HepG2 (cell line): ENCODE results near the gene SSBP2. TPM values are rescaled to one million over a fixed set of nuclear protein-coding genes. Genes with fewer than 3 reads are reported as not detected.

Experiments used
- CBX5 ChIP-seq: sonication (generic); formaldehyde crosslinking; IDR thresholded peaks from 2 replicates; pipeline ENCODE4 v1.4.0; 2020; ENCODE audit warnings: missing genetic modification reagents, borderline replicate concordance
- IKZF1 ChIP-seq: fragments of 450-650 bp; IDR thresholded peaks from 2 replicates; pipeline ENCODE4 v1.7.1; 2016
- MLLT10 ChIP-seq: sonication (generic); formaldehyde crosslinking; IDR thresholded peaks from 2 replicates; pipeline ENCODE4 v1.4.0; 2020; ENCODE audit warnings: missing genetic modification reagents
- RBM22 ChIP-seq: fragments of 200-400 bp; formaldehyde crosslinking; optimal IDR thresholded peaks from 2 replicates; pipeline ENCODE3; 2017; ENCODE audit warnings: mild to moderate bottlenecking, low read length, moderate library complexity
- ZFP1 ChIP-seq: IDR thresholded peaks from 2 replicates; pipeline ENCODE4 v1.6.1; 2016
- ZFP36L2 ChIP-seq: sonication (generic); formaldehyde crosslinking; IDR thresholded peaks from 2 replicates; pipeline ENCODE4 v1.4.0; 2020; ENCODE audit warnings: missing genetic modification reagents
- ZFP90 ChIP-seq: sonication (generic); formaldehyde crosslinking; IDR thresholded peaks from 2 replicates; pipeline ENCODE4 v1.8.0; 2022; ENCODE audit warnings: missing genetic modification reagents, mild to moderate bottlenecking, inconsistent platforms, borderline replicate concordance
- ZNF546 ChIP-seq: sonication (generic); formaldehyde crosslinking; conservative IDR thresholded peaks from 2 replicates; pipeline ENCODE4 v1.8.1; 2023; ENCODE audit warnings: mild to moderate bottlenecking, missing genetic modification reagents
- ZNF652 ChIP-seq: IDR thresholded peaks from 2 replicates; pipeline ENCODE4 v1.6.1; 2016; ENCODE audit warnings: low read depth, borderline replicate concordance
- ZNF670 ChIP-seq: sonication (generic); formaldehyde crosslinking; IDR thresholded peaks from 2 replicates; pipeline ENCODE4 v1.8.0; 2022; ENCODE audit warnings: mild to moderate bottlenecking, missing genetic modification reagents, borderline replicate concordance
- ZNF768 ChIP-seq: sonication (generic); formaldehyde crosslinking; IDR thresholded peaks from 2 replicates; pipeline ENCODE4 v1.4.0; 2020; ENCODE audit warnings: missing genetic modification reagents
- polyA plus RNA-seq, 8 experiments: library from polyadenylated mRNA; depleted of rRNA in 3 of 8; stranded (reverse) in 7 of 8; unstranded in 1 of 8; fragments of >200 nt; fragmentation: Illumina TruSeq in 4 of 8; extraction: Trizol in 4 of 8; gene quantifications; 2 replicates each; pipeline versions ENCODE4 v1.2.1 to v1.2.3, GENCODE V29; 2011 to 2016; ENCODE audit warnings: low read depth in 4 of 8, missing spikeins in 1 of 8, mixed read lengths in 1 of 8; ENCODE audit not compliant: insufficient read depth in 1 of 8
- total RNA-seq, 5 experiments: library from RNA; depleted of rRNA; stranded (reverse); fragments of >200 nt; fragmentation: Illumina TruSeq; extraction: Trizol; gene quantifications; 2 replicates each; pipeline ENCODE4 v1.2.3, GENCODE V29; 2016; ENCODE audit warnings: low read depth in 1 of 5
- TF ChIP-seq, protein P1 (sequence below): sonication (generic); formaldehyde crosslinking; conservative IDR thresholded peaks from 2 replicates; pipeline ENCODE4 v1.4.0; 2020; ENCODE audit warnings: missing genetic modification reagents
- TF ChIP-seq, protein P2 (sequence below): sonication (generic); formaldehyde crosslinking; IDR thresholded peaks from 2 replicates; pipeline ENCODE4 v1.5.1; 2020; ENCODE audit warnings: mild to moderate bottlenecking, moderate library complexity, missing genetic modification reagents
- TF ChIP-seq, protein P3 (sequence below): sonication (generic); formaldehyde crosslinking; IDR thresholded peaks from 2 replicates; pipeline ENCODE4 v1.8.0; 2022; ENCODE audit warnings: low read depth, missing genetic modification reagents
- TF ChIP-seq, protein P4 (sequence below): sonication (generic); formaldehyde crosslinking; IDR thresholded peaks from 2 replicates; pipeline ENCODE4 v1.5.1; 2020; ENCODE audit warnings: mild to moderate bottlenecking, missing genetic modification reagents, borderline replicate concordance
- TF ChIP-seq, protein P5 (sequence below): IDR thresholded peaks from 2 replicates; pipeline ENCODE4 v1.6.1; 2018; ENCODE audit warnings: missing genetic modification reagents, mild to moderate bottlenecking, missing compliant biosample characterization
- TF ChIP-seq, protein P6 (sequence below): sonication (generic); formaldehyde crosslinking; IDR thresholded peaks from 2 replicates; pipeline ENCODE4 v1.5.0; 2020; ENCODE audit warnings: mild to moderate bottlenecking, missing genetic modification reagents
- TF ChIP-seq, protein P7 (sequence below): sonication (generic); formaldehyde crosslinking; IDR thresholded peaks from 2 replicates; pipeline ENCODE4 v1.4.0; 2020; ENCODE audit warnings: mild to moderate bottlenecking, missing genetic modification reagents

Gene SSBP2
- total and polyA plus RNA-seq, 2 of the 13 experiments (the other 11 are each of a cell fraction or from before 2014, with no cell fraction given), result 0.16 TPM; not detected in 1

DNA sequence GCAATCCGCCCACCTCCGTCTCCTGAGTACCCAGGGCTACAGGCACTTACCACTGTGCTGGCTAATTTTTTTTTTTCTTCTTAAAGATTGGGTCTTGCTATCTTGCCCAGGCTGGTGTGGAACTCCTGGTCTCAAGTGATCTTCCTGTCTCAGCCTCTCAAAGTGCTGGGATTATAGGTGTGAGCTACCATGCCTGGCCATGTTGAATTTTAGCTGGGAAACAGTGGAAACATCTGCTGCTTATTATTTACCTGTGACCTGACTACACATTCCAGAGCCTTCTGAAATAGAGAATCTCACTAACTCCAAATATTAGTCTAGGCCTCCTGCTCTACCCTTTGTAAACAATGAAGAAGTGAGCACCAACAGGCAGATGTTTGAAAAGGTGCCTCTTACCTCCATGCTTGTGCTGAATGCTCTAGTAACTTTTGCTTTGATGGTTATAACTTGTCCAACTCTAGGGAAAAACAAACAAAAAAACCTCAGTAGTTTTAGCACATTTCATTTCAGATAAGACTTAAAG lies 379.5 kb downstream of the SSBP2 start (continued):
- TF ChIP-seq, protein P1, sequence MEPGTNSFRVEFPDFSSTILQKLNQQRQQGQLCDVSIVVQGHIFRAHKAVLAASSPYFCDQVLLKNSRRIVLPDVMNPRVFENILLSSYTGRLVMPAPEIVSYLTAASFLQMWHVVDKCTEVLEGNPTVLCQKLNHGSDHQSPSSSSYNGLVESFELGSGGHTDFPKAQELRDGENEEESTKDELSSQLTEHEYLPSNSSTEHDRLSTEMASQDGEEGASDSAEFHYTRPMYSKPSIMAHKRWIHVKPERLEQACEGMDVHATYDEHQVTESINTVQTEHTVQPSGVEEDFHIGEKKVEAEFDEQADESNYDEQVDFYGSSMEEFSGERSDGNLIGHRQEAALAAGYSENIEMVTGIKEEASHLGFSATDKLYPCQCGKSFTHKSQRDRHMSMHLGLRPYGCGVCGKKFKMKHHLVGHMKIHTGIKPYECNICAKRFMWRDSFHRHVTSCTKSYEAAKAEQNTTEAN (CRISPR knock-in tag), result no peak
- TF ChIP-seq IKZF1, result no peak
- no peak for TF ChIP-seq CBX5 (CRISPR knock-in tag)
- TF ChIP-seq, protein P2, sequence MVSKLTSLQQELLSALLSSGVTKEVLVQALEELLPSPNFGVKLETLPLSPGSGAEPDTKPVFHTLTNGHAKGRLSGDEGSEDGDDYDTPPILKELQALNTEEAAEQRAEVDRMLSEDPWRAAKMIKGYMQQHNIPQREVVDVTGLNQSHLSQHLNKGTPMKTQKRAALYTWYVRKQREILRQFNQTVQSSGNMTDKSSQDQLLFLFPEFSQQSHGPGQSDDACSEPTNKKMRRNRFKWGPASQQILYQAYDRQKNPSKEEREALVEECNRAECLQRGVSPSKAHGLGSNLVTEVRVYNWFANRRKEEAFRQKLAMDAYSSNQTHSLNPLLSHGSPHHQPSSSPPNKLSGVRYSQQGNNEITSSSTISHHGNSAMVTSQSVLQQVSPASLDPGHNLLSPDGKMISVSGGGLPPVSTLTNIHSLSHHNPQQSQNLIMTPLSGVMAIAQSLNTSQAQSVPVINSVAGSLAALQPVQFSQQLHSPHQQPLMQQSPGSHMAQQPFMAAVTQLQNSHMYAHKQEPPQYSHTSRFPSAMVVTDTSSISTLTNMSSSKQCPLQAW (CRISPR knock-in tag), result peak; percentile 86
- no peak for TF ChIP-seq ZNF546 (CRISPR knock-in tag)
- TF ChIP-seq ZNF670 (CRISPR knock-in tag), result no peak
- TF ChIP-seq, protein P3, sequence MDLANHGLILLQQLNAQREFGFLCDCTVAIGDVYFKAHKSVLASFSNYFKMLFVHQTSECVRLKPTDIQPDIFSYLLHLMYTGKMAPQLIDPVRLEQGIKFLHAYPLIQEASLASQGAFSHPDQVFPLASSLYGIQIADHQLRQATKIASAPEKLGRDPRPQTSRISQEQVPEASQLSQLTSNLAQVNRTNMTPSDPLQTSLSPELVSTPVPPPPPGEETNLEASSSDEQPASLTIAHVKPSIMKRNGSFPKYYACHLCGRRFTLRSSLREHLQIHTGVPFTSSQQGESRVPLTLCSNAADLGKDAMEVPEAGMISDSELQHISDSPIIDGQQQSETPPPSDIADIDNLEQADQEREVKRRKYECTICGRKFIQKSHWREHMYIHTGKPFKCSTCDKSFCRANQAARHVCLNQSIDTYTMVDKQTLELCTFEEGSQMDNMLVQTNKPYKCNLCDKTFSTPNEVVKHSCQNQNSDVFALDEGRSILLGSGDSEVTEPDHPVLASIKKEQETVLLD (CRISPR knock-in tag), result no peak
- TF ChIP-seq ZNF768, result no peak
- TF ChIP-seq, protein P4, sequence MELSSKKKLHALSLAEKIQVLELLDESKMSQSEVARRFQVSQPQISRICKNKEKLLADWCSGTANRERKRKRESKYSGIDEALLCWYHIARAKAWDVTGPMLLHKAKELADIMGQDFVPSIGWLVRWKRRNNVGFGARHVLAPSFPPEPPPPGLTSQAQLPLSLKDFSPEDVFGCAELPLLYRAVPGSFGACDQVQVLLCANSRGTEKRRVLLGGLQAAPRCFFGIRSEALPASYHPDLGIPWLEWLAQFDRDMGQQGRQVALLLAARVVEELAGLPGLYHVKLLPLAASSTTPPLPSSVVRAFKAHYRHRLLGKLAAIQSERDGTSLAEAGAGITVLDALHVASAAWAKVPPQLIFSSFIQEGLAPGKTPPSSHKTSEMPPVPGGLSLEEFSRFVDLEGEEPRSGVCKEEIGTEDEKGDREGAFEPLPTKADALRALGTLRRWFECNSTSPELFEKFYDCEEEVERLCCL (CRISPR knock-in tag), result no peak
- TF ChIP-seq MLLT10 (CRISPR knock-in tag), result no peak
- TF ChIP-seq RBM22, result no peak
- TF ChIP-seq ZFP1 (CRISPR knock-in tag), result peak; percentile 77; the same call in 1 of the 2 replicates
- TF ChIP-seq, protein P5, sequence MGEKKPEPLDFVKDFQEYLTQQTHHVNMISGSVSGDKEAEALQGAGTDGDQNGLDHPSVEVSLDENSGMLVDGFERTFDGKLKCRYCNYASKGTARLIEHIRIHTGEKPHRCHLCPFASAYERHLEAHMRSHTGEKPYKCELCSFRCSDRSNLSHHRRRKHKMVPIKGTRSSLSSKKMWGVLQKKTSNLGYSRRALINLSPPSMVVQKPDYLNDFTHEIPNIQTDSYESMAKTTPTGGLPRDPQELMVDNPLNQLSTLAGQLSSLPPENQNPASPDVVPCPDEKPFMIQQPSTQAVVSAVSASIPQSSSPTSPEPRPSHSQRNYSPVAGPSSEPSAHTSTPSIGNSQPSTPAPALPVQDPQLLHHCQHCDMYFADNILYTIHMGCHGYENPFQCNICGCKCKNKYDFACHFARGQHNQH, result peak; percentile 68; the same call in 1 of the 2 replicates
- TF ChIP-seq, protein P6, sequence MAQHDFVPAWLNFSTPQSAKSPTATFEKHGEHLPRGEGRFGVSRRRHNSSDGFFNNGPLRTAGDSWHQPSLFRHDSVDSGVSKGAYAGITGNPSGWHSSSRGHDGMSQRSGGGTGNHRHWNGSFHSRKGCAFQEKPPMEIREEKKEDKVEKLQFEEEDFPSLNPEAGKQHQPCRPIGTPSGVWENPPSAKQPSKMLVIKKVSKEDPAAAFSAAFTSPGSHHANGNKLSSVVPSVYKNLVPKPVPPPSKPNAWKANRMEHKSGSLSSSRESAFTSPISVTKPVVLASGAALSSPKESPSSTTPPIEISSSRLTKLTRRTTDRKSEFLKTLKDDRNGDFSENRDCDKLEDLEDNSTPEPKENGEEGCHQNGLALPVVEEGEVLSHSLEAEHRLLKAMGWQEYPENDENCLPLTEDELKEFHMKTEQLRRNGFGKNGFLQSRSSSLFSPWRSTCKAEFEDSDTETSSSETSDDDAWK (CRISPR knock-in tag), result no peak
- no peak for TF ChIP-seq ZFP36L2 (CRISPR knock-in tag)
- TF ChIP-seq ZNF652 (CRISPR knock-in tag), result no peak
- TF ChIP-seq, protein P7, sequence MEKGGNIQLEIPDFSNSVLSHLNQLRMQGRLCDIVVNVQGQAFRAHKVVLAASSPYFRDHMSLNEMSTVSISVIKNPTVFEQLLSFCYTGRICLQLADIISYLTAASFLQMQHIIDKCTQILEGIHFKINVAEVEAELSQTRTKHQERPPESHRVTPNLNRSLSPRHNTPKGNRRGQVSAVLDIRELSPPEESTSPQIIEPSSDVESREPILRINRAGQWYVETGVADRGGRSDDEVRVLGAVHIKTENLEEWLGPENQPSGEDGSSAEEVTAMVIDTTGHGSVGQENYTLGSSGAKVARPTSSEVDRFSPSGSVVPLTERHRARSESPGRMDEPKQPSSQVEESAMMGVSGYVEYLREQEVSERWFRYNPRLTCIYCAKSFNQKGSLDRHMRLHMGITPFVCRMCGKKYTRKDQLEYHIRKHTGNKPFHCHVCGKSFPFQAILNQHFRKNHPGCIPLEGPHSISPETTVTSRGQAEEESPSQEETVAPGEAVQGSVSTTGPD (CRISPR knock-in tag), result no peak
- no peak for TF ChIP-seq ZFP90
